Ishikawa (cell line): Measurements from ENCODE around the gene NIM1K.

Experiments used
- CEBPB ChIP-seq: IDR thresholded peaks from 2 replicates; pipeline ENCODE4 v1.6.1; 2012
- CREB1 ChIP-seq: IDR thresholded peaks from 2 replicates; pipeline ENCODE4 v1.6.1; 2012; ENCODE audit warnings: low read depth
- EGR1 ChIP-seq: IDR thresholded peaks from 2 replicates; pipeline ENCODE4 v1.6.1; 2012
- EP300 ChIP-seq: IDR thresholded peaks from 2 replicates; pipeline ENCODE4 v1.6.1; 2012; ENCODE audit warnings: borderline replicate concordance
- FOXM1 ChIP-seq: IDR thresholded peaks from 2 replicates; pipeline ENCODE4 v1.6.1; 2012; ENCODE audit warnings: low read depth, borderline replicate concordance
- NFIC ChIP-seq: IDR thresholded peaks from 2 replicates; pipeline ENCODE4 v1.6.1; 2012
- RAD21 ChIP-seq: IDR thresholded peaks from 2 replicates; pipeline ENCODE4 v1.6.1; 2012; ENCODE audit warnings: low read depth
- TAF1 ChIP-seq: IDR thresholded peaks from 2 replicates; pipeline ENCODE4 v1.6.1; 2012; ENCODE audit warnings: low read depth, mild to moderate bottlenecking
- TCF12 ChIP-seq: IDR thresholded peaks from 2 replicates; pipeline ENCODE4 v1.6.1; 2012; ENCODE audit warnings: low read depth
- TEAD4 ChIP-seq: IDR thresholded peaks from 2 replicates; pipeline ENCODE4 v1.6.1; 2012
- YY1 ChIP-seq: IDR thresholded peaks from 2 replicates; pipeline ENCODE4 v1.6.1; 2012; ENCODE audit warnings: low read depth
- ZBTB7A ChIP-seq: IDR thresholded peaks from 2 replicates; pipeline ENCODE4 v1.6.1; 2012; ENCODE audit warnings: low read depth
- TF ChIP-seq, protein P1 (sequence below): IDR thresholded peaks from 2 replicates; pipeline ENCODE4 v1.6.1; 2012
- TF ChIP-seq, protein P2 (sequence below): IDR thresholded peaks from 2 replicates; pipeline ENCODE4 v1.6.1; 2012
- TF ChIP-seq, protein P3 (sequence below): IDR thresholded peaks from 2 replicates; pipeline ENCODE4 v1.6.1; 2012; ENCODE audit warnings: low read depth, mild to moderate bottlenecking

The NIM1K gene

DNA sequence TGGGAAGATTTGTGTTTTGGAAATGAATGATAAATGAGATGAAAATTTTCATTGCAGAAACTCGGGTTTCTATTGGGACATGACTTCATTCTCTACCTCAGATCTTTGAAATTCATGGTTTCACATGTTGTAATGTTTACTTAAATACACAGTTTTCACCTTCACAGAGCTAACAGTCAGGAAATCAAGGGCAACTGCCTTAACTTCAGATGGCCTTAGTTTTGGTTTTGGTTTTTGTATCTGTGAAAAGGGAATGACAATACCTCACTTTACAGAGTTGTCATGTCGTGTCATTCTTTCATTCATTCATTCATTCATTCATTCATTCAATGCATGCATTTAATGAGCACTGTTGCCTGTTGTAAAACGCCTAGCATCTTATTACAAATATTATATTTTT lies 41.9 kb downstream of the NIM1K start:
- no peak for TF ChIP-seq EGR1

DNA sequence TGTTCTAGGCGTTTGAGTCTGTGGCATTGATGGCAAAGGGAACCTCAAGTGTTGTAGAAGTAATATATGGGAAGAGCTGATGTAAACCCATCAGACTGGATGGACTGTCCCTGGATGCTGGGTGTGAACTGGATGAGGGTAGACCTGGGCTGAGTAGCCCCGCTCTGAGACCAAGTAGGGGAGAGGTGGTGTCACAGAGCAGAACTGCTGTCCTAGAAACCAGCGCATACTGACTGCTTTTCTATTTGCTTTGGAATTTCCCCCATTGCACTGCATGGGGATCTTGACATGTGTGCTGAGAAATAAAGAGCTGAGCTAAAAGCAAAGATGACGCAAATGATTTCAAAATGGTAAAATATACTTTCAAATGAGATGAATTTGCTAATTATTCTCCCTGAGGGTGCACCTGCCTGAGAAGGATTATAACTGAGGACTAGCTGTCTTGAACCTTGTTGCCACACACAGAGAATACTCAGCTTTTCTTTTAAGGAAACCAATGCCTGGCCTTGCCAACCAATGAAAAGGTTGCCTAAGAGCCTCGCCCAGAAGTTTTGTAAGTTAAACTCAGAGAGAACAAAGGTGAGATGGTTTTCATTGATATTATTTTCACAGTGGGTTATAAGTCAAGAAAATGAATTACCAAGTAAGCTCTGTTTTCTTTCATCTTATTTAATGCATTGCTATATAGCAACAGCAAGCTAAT lies 44.8 kb downstream of the NIM1K start:
- no peak for TF ChIP-seq YY1
- TF ChIP-seq, protein P1, sequence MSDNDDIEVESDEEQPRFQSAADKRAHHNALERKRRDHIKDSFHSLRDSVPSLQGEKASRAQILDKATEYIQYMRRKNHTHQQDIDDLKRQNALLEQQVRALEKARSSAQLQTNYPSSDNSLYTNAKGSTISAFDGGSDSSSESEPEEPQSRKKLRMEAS, result no peak
- TF ChIP-seq TAF1, result no peak
- no peak for TF ChIP-seq EGR1
- no peak for TF ChIP-seq CREB1

DNA sequence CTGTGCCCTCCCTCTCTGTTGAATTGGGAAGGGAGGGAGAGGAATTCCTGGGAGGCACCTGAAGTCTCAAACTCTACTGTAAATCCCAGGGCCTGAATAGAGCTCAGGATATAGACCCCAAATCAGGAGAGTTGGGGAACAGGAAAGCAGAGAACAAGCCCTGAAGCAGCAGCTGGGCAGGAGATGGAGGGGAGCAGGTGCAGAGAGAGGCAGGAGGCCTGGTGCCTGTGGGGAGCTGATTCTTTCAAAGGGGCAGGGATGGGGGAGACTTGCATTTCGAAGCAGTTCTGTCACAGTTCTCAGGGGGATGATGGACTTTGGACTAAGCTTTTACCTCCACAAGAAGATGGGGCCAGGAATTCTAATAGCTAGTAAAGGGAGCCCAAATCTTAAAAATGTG lies 50.2 kb downstream of the NIM1K start:
- no peak for TF ChIP-seq TCF12
- TF ChIP-seq, protein P2, sequence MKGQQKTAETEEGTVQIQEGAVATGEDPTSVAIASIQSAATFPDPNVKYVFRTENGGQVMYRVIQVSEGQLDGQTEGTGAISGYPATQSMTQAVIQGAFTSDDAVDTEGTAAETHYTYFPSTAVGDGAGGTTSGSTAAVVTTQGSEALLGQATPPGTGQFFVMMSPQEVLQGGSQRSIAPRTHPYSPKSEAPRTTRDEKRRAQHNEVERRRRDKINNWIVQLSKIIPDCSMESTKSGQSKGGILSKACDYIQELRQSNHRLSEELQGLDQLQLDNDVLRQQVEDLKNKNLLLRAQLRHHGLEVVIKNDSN, result no peak

DNA sequence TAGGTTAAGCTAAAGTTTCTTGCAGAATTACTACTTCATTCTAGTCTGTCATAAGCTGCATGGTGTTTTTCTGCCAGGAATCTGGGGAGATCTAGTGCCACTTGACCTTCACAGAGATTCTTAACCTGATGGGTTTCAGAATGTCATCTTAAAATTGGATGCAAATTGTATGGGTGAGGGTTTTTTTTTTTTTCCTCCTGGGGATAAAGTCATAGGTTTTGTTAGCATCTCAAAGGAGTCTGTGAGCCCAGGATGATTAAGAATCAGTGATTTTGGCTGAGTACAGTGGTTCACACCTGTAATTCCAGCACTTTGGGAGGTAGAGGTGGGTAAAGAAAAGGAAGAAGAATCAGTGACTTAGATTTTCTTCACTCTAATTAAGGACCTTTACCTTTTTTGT lies 51.2 kb downstream of the NIM1K start:
- no peak for TF ChIP-seq CREB1
- no peak for TF ChIP-seq TAF1
- TF ChIP-seq TEAD4, result no peak
- TF ChIP-seq, protein P2, result no peak
- TF ChIP-seq FOXM1, result no peak
- TF ChIP-seq TCF12, result no peak
- no peak for TF ChIP-seq YY1
- no peak for TF ChIP-seq RAD21
- TF ChIP-seq NFIC, result no peak
- no peak for TF ChIP-seq EP300
- TF ChIP-seq, protein P1, result no peak
- no peak for TF ChIP-seq ZBTB7A
- TF ChIP-seq EGR1, result no peak
- TF ChIP-seq, protein P3, sequence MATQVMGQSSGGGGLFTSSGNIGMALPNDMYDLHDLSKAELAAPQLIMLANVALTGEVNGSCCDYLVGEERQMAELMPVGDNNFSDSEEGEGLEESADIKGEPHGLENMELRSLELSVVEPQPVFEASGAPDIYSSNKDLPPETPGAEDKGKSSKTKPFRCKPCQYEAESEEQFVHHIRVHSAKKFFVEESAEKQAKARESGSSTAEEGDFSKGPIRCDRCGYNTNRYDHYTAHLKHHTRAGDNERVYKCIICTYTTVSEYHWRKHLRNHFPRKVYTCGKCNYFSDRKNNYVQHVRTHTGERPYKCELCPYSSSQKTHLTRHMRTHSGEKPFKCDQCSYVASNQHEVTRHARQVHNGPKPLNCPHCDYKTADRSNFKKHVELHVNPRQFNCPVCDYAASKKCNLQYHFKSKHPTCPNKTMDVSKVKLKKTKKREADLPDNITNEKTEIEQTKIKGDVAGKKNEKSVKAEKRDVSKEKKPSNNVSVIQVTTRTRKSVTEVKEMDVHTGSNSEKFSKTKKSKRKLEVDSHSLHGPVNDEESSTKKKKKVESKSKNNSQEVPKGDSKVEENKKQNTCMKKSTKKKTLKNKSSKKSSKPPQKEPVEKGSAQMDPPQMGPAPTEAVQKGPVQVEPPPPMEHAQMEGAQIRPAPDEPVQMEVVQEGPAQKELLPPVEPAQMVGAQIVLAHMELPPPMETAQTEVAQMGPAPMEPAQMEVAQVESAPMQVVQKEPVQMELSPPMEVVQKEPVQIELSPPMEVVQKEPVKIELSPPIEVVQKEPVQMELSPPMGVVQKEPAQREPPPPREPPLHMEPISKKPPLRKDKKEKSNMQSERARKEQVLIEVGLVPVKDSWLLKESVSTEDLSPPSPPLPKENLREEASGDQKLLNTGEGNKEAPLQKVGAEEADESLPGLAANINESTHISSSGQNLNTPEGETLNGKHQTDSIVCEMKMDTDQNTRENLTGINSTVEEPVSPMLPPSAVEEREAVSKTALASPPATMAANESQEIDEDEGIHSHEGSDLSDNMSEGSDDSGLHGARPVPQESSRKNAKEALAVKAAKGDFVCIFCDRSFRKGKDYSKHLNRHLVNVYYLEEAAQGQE, result no peak
- no peak for TF ChIP-seq CEBPB

DNA sequence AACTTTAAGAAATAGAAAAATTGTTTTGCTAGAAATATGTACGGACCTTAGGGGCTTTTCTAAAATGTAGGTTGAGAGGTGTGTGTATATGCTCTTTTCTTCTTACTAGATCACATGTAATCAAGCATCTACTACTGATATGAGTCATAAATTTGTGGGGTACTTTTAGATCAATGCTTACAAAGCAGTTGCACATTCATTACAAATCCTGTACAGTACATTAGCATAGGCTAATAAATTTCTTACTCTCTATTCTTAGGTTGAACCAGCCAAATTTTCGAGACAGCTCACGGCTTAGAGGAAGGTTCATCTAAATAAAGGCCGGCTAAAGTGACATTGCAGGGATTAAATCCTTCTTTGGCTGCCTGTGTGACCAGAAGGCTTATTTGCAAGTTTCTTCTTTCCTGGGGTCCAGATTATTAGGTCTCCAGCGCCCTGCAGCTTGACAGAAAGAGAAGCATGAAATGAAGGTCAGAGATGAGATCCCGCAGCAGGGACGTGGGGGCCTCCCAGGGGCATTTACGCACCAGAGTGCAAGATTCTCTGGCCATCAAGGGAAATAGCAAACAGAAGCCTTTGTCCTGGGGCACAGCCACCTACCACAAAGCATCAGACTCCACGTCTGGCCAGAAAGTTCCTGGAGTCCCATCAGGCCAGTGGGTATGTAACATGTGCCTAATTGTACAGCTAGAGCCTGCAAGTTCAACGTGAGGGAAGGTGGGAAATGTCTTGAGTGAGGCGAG lies 53.0 kb downstream of the NIM1K start:
- TF ChIP-seq, protein P2, result no peak
- TF ChIP-seq, protein P1, result no peak
- TF ChIP-seq EP300 (no peak), NFIC (no peak), TCF12 (no peak), YY1 (no peak), CEBPB (no peak), FOXM1 (no peak), RAD21 (no peak), CREB1 (no peak), EGR1 (no peak), TAF1 (no peak), ZBTB7A (no peak)
- TF ChIP-seq, protein P3, result no peak
